HepG2 (cell line): ENCODE data around the gene SGMS1. TPM values are rescaled to one million over a fixed set of nuclear protein-coding genes. Genes with fewer than 3 reads are reported as not detected.

Source experiments
- GZF1 ChIP-seq: sonication (generic); formaldehyde crosslinking; IDR thresholded peaks from 2 replicates; pipeline ENCODE4 v1.5.1; 2020; ENCODE audit warnings: mild to moderate bottlenecking, missing genetic modification reagents
- KLF9 ChIP-seq: IDR thresholded peaks from 2 replicates; pipeline ENCODE4 v1.6.1; 2016; ENCODE audit warnings: low read depth
- MIER3 ChIP-seq: IDR thresholded peaks from 2 replicates; pipeline ENCODE4 v1.6.1; 2016; ENCODE audit warnings: missing compliant biosample characterization, borderline replicate concordance
- NPAS2 ChIP-seq: sonication (generic); formaldehyde crosslinking; IDR thresholded peaks from 2 replicates; pipeline ENCODE4 v1.8.0; 2022; ENCODE audit warnings: mild to moderate bottlenecking, missing genetic modification reagents, borderline replicate concordance
- RFX3 ChIP-seq: IDR thresholded peaks from 2 replicates; pipeline ENCODE4 v1.6.1; 2016; ENCODE audit warnings: missing biosample characterization, missing genetic modification reagents
- SP4 ChIP-seq: sonication (generic); formaldehyde crosslinking; IDR thresholded peaks from 2 replicates; pipeline ENCODE4 v1.8.1; 2023; ENCODE audit warnings: mild to moderate bottlenecking, missing genetic modification reagents
- THAP11 ChIP-seq: IDR thresholded peaks from 2 replicates; pipeline ENCODE4 v1.6.1; 2016; ENCODE audit warnings: missing biosample characterization, missing genetic modification reagents
- ZMYM3 ChIP-seq: sonication (generic); formaldehyde crosslinking; IDR thresholded peaks from 2 replicates; pipeline ENCODE4 v1.5.1; 2020; ENCODE audit warnings: mild to moderate bottlenecking, missing genetic modification reagents
- ZNF781 ChIP-seq: sonication (generic); formaldehyde crosslinking; IDR thresholded peaks from 2 replicates; pipeline ENCODE4 v1.5.1; 2020; ENCODE audit warnings: borderline replicate concordance, mild to moderate bottlenecking, missing genetic modification reagents; ENCODE audit errors: not compliant biosample characterization
- polyA plus RNA-seq, 8 experiments: library from polyadenylated mRNA; depleted of rRNA in 3 of 8; stranded (reverse) in 7 of 8; unstranded in 1 of 8; fragments of >200 nt; fragmentation: Illumina TruSeq in 4 of 8; extraction: Trizol in 4 of 8; gene quantifications; 2 replicates each; pipeline versions ENCODE4 v1.2.1 to v1.2.3, GENCODE V29; 2011 to 2016; ENCODE audit warnings: low read depth in 4 of 8, missing spikeins in 1 of 8, mixed read lengths in 1 of 8; ENCODE audit not compliant: insufficient read depth in 1 of 8
- total RNA-seq, 5 experiments: library from RNA; depleted of rRNA; stranded (reverse); fragments of >200 nt; fragmentation: Illumina TruSeq; extraction: Trizol; gene quantifications; 2 replicates each; pipeline ENCODE4 v1.2.3, GENCODE V29; 2016; ENCODE audit warnings: low read depth in 1 of 5
- TF ChIP-seq, protein P1 (sequence below): sonication (generic); formaldehyde crosslinking; conservative IDR thresholded peaks from 2 replicates; pipeline ENCODE4 v1.4.0; 2020; ENCODE audit warnings: missing genetic modification reagents
- TF ChIP-seq, protein P2 (sequence below): sonication (generic); formaldehyde crosslinking; IDR thresholded peaks from 2 replicates; pipeline ENCODE4 v1.4.0; 2020; ENCODE audit warnings: missing genetic modification reagents
- TF ChIP-seq, protein P3 (sequence below): sonication (generic); formaldehyde crosslinking; IDR thresholded peaks from 2 replicates; pipeline ENCODE4 v1.5.1; 2020; ENCODE audit warnings: mild to moderate bottlenecking, missing genetic modification reagents, moderate library complexity
- TF ChIP-seq, protein P4 (sequence below): sonication (generic); formaldehyde crosslinking; IDR thresholded peaks from 2 replicates; pipeline ENCODE4 v1.4.0; 2020; ENCODE audit warnings: missing genetic modification reagents

Gene SGMS1
- total and polyA plus RNA-seq, 2 of the 13 experiments (the other 11 are each of a cell fraction or from before 2014, with no cell fraction given), result 6.5 to 15.1 TPM

DNA sequence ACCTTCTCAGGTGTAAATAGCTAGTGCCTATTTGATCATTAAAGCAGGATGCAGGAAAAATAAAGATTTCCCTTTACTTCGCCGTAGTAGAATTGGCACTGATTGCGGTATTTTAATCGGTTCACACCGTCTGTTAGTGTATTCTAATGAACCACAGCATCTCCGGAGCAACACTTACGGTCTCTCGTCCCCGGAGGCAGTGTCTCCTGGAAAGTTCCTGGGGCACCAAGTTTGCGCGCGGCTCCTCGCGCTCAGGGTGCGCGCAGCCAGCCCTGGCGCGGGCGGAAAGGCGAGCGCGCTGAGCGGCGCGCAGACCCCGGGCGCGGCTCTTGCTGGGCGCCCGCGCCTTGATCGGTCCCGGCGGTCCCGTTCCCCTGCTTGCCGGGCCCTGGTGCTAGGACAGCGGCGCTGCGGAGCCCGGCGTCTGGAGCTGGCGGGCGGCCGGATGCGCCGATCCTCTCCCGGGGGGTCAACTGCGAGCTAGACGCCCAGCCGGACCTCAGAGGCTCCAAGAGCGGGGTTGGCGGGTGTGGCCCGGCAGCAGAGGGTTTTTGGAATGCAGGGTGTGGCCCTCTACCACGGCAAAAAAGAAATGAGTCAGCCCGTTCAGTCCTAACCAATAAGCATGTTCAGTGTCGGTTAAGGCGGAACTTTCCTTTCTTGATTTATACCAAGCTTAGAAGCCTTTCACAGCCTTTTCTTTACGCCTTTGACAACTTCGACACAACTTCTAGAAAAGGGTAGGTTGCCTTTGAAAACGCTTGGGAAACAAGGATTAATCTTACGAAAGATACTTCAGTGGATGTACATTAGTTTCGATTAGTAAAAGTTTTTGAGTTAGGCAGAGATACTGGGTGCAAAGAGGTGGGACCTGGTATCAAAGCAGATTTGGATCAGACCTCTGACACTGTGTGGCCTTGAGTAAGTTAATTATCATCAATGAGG, 205.6 kb downstream of the SGMS1 start (continued):
- TF ChIP-seq MIER3 (CRISPR knock-in tag) (no peak), RFX3 (CRISPR knock-in tag) (no peak), THAP11 (CRISPR knock-in tag) (no peak), SP4 (no peak), GZF1 (CRISPR knock-in tag) (no peak), NPAS2 (CRISPR knock-in tag) (no peak), ZNF781 (no peak), ZMYM3 (CRISPR knock-in tag) (no peak), KLF9 (CRISPR knock-in tag) (no peak)
- TF ChIP-seq, protein P1, sequence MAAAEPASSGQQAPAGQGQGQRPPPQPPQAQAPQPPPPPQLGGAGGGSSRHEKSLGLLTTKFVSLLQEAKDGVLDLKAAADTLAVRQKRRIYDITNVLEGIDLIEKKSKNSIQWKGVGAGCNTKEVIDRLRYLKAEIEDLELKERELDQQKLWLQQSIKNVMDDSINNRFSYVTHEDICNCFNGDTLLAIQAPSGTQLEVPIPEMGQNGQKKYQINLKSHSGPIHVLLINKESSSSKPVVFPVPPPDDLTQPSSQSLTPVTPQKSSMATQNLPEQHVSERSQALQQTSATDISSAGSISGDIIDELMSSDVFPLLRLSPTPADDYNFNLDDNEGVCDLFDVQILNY (CRISPR knock-in tag), result no peak
- TF ChIP-seq, protein P2, sequence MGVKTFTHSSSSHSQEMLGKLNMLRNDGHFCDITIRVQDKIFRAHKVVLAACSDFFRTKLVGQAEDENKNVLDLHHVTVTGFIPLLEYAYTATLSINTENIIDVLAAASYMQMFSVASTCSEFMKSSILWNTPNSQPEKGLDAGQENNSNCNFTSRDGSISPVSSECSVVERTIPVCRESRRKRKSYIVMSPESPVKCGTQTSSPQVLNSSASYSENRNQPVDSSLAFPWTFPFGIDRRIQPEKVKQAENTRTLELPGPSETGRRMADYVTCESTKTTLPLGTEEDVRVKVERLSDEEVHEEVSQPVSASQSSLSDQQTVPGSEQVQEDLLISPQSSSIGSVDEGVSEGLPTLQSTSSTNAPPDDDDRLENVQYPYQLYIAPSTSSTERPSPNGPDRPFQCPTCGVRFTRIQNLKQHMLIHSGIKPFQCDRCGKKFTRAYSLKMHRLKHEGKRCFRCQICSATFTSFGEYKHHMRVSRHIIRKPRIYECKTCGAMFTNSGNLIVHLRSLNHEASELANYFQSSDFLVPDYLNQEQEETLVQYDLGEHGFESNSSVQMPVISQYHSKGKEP, result no peak
- TF ChIP-seq, protein P3, sequence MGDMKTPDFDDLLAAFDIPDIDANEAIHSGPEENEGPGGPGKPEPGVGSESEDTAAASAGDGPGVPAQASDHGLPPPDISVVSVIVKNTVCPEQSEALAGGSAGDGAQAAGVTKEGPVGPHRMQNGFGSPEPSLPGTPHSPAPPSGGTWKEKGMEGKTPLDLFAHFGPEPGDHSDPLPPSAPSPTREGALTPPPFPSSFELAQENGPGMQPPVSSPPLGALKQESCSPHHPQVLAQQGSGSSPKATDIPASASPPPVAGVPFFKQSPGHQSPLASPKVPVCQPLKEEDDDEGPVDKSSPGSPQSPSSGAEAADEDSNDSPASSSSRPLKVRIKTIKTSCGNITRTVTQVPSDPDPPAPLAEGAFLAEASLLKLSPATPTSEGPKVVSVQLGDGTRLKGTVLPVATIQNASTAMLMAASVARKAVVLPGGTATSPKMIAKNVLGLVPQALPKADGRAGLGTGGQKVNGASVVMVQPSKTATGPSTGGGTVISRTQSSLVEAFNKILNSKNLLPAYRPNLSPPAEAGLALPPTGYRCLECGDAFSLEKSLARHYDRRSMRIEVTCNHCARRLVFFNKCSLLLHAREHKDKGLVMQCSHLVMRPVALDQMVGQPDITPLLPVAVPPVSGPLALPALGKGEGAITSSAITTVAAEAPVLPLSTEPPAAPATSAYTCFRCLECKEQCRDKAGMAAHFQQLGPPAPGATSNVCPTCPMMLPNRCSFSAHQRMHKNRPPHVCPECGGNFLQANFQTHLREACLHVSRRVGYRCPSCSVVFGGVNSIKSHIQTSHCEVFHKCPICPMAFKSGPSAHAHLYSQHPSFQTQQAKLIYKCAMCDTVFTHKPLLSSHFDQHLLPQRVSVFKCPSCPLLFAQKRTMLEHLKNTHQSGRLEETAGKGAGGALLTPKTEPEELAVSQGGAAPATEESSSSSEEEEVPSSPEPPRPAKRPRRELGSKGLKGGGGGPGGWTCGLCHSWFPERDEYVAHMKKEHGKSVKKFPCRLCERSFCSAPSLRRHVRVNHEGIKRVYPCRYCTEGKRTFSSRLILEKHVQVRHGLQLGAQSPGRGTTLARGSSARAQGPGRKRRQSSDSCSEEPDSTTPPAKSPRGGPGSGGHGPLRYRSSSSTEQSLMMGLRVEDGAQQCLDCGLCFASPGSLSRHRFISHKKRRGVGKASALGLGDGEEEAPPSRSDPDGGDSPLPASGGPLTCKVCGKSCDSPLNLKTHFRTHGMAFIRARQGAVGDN (CRISPR knock-in tag), result peak; percentile 76
- TF ChIP-seq, protein P4, sequence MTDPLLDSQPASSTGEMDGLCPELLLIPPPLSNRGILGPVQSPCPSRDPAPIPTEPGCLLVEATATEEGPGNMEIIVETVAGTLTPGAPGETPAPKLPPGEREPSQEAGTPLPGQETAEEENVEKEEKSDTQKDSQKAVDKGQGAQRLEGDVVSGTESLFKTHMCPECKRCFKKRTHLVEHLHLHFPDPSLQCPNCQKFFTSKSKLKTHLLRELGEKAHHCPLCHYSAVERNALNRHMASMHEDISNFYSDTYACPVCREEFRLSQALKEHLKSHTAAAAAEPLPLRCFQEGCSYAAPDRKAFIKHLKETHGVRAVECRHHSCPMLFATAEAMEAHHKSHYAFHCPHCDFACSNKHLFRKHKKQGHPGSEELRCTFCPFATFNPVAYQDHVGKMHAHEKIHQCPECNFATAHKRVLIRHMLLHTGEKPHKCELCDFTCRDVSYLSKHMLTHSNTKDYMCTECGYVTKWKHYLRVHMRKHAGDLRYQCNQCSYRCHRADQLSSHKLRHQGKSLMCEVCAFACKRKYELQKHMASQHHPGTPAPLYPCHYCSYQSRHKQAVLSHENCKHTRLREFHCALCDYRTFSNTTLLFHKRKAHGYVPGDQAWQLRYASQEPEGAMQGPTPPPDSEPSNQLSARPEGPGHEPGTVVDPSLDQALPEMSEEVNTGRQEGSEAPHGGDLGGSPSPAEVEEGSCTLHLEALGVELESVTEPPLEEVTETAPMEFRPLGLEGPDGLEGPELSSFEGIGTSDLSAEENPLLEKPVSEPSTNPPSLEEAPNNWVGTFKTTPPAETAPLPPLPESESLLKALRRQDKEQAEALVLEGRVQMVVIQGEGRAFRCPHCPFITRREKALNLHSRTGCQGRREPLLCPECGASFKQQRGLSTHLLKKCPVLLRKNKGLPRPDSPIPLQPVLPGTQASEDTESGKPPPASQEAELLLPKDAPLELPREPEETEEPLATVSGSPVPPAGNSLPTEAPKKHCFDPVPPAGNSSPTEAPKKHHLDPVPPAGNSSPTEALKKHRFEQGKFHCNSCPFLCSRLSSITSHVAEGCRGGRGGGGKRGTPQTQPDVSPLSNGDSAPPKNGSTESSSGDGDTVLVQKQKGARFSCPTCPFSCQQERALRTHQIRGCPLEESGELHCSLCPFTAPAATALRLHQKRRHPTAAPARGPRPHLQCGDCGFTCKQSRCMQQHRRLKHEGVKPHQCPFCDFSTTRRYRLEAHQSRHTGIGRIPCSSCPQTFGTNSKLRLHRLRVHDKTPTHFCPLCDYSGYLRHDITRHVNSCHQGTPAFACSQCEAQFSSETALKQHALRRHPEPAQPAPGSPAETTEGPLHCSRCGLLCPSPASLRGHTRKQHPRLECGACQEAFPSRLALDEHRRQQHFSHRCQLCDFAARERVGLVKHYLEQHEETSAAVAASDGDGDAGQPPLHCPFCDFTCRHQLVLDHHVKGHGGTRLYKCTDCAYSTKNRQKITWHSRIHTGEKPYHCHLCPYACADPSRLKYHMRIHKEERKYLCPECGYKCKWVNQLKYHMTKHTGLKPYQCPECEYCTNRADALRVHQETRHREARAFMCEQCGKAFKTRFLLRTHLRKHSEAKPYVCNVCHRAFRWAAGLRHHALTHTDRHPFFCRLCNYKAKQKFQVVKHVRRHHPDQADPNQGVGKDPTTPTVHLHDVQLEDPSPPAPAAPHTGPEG, result 0 out of 2 replicates have a peak, but pooled peaks have one; percentile 56
